ENCODE results near the gene PTPRN2. TPM values are rescaled to one million over a fixed set of nuclear protein-coding genes. Genes with fewer than 3 reads are reported as not detected.

The PTPRN2 gene
- total and polyA plus RNA-seq, 2 of the 13 experiments (the other 11 are each of a cell fraction or from before 2014, with no cell fraction given), result 2.5 to 24.2 TPM

DNA sequence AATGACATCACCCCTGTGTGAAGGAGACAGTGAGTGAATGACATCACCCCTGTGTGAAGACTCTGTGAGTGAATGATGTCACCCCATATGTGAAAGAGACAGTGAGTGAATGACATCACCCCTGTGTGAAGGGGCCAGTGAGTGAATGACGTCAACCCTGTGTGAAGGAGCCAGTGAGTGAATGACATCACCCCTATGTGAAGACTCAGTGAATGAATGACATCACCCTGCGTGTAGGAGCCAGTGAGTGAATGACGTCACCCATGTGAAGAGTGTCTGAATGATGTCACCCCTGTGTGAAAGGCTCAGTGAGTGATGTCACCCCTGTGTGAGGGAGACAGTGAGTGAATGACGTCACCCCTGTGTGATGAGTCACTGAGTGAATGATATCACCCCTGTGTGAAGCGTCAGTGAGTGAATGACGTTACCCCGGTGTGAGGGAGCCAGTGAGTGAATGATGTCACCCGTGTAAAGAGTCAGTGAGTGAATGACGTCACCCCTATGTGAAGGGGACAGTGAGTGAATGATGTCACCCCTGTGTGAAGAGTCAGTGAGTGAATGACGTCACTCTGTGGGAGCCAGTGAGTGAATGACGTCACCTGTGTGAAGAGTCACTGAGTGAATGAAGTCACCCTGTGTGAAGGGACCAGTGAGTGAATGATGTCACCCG lies 478.1 kb downstream of the PTPRN2 start (continued):
- TF ChIP-seq, protein P1, sequence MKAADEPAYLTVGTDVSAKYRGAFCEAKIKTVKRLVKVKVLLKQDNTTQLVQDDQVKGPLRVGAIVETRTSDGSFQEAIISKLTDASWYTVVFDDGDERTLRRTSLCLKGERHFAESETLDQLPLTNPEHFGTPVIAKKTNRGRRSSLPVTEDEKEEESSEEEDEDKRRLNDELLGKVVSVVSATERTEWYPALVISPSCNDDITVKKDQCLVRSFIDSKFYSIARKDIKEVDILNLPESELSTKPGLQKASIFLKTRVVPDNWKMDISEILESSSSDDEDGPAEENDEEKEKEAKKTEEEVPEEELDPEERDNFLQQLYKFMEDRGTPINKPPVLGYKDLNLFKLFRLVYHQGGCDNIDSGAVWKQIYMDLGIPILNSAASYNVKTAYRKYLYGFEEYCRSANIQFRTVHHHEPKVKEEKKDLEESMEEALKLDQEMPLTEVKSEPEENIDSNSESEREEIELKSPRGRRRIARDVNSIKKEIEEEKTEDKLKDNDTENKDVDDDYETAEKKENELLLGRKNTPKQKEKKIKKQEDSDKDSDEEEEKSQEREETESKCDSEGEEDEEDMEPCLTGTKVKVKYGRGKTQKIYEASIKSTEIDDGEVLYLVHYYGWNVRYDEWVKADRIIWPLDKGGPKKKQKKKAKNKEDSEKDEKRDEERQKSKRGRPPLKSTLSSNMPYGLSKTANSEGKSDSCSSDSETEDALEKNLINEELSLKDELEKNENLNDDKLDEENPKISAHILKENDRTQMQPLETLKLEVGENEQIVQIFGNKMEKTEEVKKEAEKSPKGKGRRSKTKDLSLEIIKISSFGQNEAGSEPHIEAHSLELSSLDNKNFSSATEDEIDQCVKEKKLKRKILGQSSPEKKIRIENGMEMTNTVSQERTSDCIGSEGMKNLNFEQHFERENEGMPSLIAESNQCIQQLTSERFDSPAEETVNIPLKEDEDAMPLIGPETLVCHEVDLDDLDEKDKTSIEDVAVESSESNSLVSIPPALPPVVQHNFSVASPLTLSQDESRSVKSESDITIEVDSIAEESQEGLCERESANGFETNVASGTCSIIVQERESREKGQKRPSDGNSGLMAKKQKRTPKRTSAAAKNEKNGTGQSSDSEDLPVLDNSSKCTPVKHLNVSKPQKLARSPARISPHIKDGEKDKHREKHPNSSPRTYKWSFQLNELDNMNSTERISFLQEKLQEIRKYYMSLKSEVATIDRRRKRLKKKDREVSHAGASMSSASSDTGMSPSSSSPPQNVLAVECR (CRISPR knock-in tag; IDR thresholded peaks at IDR 0.05; ENCODE audit: borderline replicate concordance), result no peak
- TF ChIP-seq ZNF333 (CRISPR knock-in tag; IDR thresholded peaks at IDR 0.05; ENCODE audit: borderline replicate concordance) (no peak), FOSL2 (CRISPR knock-in tag; IDR thresholded peaks at IDR 0.05) (peak; percentile 51), SOX5 (CRISPR knock-in tag; IDR thresholded peaks at IDR 0.05; ENCODE audit: borderline replicate concordance) (no peak), SMARCE1 (IDR thresholded peaks at IDR 0.05; ENCODE audit: borderline replicate concordance) (no peak), CREB1 (IDR thresholded peaks at IDR 0.05) (peak; percentile 88), CREB1 (CRISPR knock-in tag; IDR thresholded peaks at IDR 0.05) (no peak; the same call in 1 of the 2 replicates), CREM (IDR thresholded peaks at IDR 0.05) (0 out of 2 replicates have a peak, but pooled peaks have one; percentile 15), CREM (CRISPR knock-in tag; IDR thresholded peaks at IDR 0.05) (no peak), JARID2 (CRISPR knock-in tag; IDR thresholded peaks at IDR 0.05; ENCODE audit: insufficient replicate concordance) (no peak)
- TF ChIP-seq, protein P2, sequence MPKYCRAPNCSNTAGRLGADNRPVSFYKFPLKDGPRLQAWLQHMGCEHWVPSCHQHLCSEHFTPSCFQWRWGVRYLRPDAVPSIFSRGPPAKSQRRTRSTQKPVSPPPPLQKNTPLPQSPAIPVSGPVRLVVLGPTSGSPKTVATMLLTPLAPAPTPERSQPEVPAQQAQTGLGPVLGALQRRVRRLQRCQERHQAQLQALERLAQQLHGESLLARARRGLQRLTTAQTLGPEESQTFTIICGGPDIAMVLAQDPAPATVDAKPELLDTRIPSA (CRISPR knock-in tag; IDR thresholded peaks at IDR 0.05; ENCODE audit: borderline replicate concordance), result no peak
